Skeletal muscle cell (primary cell): ENCODE results near the gene UBL4A.

Source experiments
- DNase-seq: peaks from one replicate; pipeline ENCODE4 v3.0.0-alpha.2; 2010; ENCODE audit warnings: low read depth
- H3K4me3 ChIP-seq: 2 replicates; pipeline ENCODE4 v1.5.1; 2011; ENCODE audit warnings: low read depth, mild to moderate bottlenecking, control low read depth, low read length, moderate library complexity

UBL4A gene

GRCh38 chrX:154444755-154445246, 41.6 kb downstream of the UBL4A start:
- DNase-seq: no peak
- H3K4me3 ChIP-seq: peak overlapping the region; percentile 62

DNA sequence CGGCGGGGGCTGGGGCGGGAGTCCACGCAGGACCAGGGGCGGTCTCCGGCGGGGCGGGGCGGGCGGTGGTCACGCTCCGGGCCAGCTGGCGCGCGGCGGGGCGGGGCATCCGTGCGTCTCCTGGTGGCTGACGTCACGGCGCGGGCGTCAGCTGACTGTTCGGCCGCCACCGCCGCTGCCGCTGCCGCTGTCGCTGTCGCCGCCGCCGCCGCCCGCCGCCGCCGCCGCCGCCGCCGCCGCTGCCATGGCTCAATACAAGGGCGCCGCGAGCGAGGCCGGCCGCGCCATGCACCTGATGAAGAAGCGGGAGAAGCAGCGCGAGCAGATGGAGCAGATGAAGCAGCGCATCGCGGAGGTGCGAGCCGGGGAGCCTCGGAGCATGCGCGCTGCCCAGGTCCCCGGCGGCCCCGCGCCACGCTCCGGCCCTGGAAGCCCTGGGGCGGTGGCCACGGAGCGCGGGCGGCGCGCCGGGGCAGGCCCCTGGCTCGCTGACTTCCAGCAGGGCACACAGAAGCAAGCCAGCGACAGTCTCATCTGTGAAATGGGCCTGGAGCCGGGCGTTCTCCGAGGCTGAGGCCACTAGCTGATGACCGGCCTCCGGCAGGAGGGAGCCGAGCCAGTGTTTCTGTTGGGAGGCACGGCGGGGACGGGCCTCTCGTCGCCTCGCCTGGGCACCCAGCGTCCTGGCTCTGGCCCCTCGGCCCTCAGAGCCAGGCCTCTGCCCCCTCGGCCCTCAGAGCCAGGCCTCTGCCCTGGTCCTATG, 42.2 kb downstream of the UBL4A start, which contains the start of gene FAM50A:
Gene FAM50A (plus strand): TSS at position 150 of the 763 bp plus-strand sequence. CDS start 95 bp downstream, at position 245.
- DNase-seq: no peak
- H3K4me3 ChIP-seq: peak within 1 kb of the TSS; percentile 62

DNA sequence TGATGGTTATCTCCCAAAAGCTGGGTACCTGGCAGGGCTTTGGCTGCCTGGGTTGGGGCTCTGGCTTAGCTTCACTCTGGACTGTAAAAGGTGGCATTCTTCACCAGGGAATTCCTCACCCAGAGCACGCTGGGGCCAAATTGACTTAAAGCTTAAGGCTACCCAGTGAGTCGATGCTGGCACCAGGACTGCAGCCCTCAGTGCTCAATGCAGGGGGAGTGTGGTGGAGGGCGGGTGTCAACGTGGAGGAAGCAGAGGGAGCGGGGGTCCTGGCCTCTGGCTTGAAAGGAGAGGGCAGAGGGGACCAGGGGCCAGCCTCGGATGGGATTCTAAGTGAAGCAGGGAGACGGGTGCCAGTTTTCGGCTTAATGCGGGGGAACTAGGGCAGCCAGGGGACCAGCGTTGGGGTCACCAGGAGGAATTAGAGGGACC, 42.9 kb downstream of the UBL4A start:
- H3K4me3 ChIP-seq: peak overlapping the region; percentile 35
- DNase-seq: no peak

GRCh38 chrX:154441984-154442707, 44.3 kb downstream of the UBL4A start:
- no peak overlapping the region for H3K4me3 ChIP-seq
- no peak for DNase-seq

DNA sequence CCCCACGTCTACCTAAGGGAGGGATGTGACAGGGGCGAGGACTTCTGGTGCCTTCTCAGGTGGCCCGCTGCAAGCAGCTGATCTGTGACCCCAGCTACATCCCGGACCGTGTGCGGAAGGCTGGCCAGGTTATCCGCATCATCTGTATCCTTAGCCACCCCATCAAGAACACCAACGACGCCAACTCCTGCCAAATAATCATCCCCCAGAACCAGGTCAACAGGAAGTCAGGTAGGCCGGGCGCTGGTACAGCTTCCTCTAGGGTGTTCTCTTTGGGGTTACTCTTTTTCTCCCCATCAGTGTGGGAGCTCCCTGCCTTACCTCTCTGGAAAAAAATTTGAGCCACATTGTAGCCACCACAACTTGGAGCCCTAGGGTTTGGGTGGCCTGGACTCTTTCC, 44.9 kb downstream of the UBL4A start:
- H3K4me3 ChIP-seq: no peak overlapping the region
- no peak for DNase-seq

- DNase-seq: no peak
- no peak overlapping the region for H3K4me3 ChIP-seq
Observed at GRCh38 chrX:154440623-154441357, 45.6 kb downstream of the UBL4A start.

DNA sequence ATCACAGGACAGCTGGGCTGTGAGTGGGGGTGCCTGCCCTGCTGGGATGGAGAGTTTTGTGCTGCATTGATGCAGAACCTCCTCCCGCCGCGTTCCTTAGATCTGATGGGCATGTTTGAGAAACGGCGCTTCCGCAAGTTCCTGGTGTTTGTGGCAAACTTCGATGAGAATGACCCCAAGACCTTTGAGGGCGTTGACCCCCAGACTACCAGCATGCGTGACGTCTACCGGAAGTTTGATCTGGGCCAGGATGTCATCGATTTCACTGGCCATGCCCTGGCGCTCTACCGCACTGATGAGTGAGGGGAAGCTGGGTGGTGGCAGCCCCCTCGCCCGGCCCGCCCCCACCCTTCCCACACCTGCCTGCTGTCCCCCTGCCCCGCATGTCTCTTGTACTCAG, 46.6 kb downstream of the UBL4A start:
- DNase-seq: no peak
- no peak overlapping the region for H3K4me3 ChIP-seq

DNA sequence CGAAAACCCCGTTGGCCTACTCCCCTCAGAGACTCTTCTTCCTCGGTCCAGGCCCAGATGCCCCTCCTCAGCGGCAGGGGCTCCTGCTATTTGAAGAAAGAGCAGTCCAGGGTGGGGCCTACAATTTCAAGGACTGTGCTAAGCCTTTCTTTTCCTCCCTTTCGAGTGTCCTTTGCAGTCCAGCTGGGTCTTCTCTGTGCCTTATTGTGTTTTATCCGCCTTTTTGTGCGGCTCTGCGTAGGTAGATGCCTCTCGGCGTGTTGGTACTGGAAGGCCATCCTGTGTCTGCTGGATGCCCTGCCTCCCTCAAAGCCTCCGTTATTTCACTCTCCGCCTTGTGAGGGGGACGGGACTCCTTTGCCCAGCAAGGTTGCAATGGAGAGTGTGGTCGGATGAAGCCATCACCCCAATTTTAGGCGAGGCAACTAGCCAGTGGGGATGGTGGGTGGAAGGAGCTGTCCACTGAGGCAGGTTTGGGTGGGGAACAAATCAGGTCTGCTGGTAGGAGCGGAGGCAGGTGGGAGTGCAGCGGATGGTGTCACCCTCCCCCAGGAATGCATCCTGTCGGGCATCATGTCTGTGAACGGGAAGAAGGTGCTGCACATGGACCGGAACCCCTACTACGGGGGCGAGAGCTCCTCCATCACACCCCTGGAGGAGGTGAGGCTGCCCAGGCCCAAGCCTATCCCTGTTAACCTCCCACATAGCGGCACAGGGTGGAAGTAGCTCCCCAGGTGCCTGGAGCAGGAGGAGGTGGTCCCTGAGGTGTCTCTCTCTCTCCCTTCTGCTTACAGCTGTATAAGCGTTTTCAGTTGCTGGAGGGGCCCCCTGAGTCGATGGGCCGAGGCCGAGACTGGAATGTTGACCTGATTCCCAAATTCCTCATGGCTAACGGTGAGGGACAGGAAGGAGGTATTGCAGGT, 48.2 kb downstream of the UBL4A start:
- H3K4me3 ChIP-seq: peak overlapping the region; percentile 56
- no peak for DNase-seq

DNA sequence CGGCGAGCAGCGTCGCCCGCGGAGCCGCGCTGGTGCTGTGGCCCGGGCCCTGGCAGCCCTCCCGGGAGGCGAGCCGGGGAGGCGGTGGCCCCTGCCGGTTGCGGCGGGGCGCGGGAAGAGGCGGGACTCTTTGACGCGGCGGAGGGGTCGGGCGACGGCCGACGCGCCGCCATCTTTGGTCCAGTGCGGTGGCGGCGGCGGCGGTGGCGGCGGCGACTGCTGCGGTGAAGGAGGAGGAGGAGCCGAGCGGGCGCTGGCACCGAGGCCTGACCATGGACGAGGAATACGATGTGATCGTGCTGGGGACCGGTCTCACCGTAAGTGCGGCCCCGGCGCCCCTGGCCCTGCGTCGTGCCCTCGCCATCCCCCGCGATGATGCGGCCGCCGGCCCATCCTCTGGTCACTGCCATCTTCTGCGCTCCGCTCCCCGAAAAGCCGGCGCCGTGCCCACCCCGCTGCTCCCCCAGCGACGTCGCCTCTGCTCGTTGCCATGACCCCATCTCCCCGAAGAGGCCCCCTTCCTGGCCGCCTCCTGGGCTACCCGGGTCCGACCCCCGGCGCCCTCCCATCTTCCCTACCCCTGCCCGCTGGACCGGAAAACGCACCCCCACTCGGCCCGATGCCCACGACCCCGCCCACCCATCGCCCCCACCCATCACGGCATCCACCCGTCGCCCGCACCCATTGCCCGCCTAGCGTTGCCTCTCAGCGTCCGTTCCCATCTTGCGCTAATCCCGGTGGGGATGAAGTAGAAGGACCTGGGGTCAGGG, 49.2 kb downstream of the UBL4A start, which contains the start of gene GDI1:
Gene GDI1 (plus strand): TSS at position 172 of the 770 bp plus-strand sequence. CDS start 101 bp downstream, at position 273.
- DNase-seq: no peak

DNA sequence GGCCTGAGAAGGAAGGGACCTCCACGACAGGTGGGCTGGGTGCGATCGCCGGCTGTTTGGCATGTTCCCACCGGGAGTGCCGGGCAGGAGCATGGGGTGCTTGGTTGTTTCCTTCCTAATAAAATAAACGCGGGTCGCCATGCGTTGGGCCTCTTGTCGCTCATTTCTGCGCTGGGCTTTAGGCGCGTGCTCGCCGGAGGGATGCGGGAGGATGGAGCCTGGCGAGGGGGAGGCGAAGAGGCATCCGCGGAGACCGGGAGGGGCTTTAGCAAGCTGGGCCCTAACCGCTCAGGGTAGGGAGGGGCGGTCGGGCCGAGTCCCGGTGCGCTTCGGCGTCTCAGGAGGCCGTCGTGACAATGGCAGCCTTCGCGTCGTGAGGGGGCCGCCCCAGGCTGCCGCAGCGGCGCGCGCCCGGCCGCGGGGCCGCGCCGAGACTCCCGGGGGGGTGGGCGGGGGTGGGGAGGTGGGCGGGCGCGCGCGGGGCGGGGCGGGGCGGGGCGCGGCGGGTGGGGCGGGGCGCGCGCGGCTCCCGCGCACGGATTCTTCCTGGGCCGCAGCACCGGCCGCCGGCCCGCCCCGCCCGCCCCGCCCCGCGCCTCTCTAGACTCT, 49.9 kb downstream of the UBL4A start:
- no peak for DNase-seq
- peak overlapping the region; percentile 56 for H3K4me3 ChIP-seq

More for the DNA sequence above, 49.2 kb downstream of the UBL4A start, which contains the start of gene GDI1:
- H3K4me3 ChIP-seq: peak within 1 kb of the TSS; percentile 56

DNA sequence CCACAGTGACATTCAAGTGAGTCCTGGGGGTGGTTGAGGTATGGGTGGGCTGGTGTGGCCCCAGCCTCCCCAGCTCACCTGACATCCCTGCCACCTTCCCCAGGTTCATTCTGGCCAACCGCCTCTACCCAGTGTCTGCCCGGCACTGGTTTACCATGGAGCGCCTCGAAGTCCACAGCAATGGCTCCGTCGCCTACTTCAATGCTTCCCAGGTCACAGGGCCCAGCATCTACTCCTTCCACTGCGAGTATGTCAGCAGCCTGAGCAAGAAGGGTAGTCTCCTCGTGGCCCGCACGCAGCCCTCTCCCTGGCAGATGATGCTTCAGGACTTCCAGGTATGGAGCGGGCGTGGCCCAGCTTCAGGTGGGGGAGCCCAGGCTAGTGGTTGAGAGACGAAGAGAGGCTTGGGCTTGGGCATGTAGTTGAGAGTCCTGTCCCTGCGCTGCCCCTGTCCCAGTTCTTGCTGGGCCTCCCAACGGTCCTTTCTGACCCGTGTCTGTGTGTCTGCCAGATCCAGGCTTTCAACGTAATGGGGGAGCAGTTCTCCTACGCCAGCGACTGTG, 51.2 kb downstream of the UBL4A start:
- H3K4me3 ChIP-seq: no peak overlapping the region
- no peak for DNase-seq

- H3K4me3 ChIP-seq: no peak overlapping the region
- no peak for DNase-seq
Observed at GRCh38 chrX:154434394-154435168, 51.8 kb downstream of the UBL4A start.
